Activated CD8-positive, alpha-beta T cell treated with anti-CD3 and anti-CD28 coated beads, Interleukin-2, amount 10 ng/mL, durations not matched to agents 7 days and 5 days (primary cell): ENCODE data around the gene TRPV2. TPM values are rescaled to one million over a fixed set of nuclear protein-coding genes. Genes with fewer than 3 reads are reported as not detected.

Experiments used
- ATAC-seq: fragments of 150-1000 bp; cut with Tn5 transposase; one replicate; pipeline ENCODE4 v1.10.0; 2021; ENCODE audit warnings: moderate library complexity
- CTCF ChIA-PET: fragments of 350-600 bp; sonication (Branson Sonifier 250); formaldehyde crosslinking; loops from one replicate; lab custom pipeline; 2021; ENCODE audit warnings: antibody characterized with exemption; lab: Charles Lee
- POLR2A ChIA-PET: fragments of 350-600 bp; sonication (Branson Sonifier 250); formaldehyde crosslinking; loops from one replicate; lab custom pipeline; 2021; ENCODE audit warnings: antibody characterized with exemption; lab: Charles Lee
- DNase-seq: peaks from one replicate; pipeline ENCODE4 v3.0.0-alpha.2; 2020
- H3K27ac Mint-ChIP-seq: one replicate; pipeline ENCODE4 v1.8.0; 2021; ENCODE audit warnings: mild to moderate bottlenecking, mixed read lengths
- H3K27me3 Mint-ChIP-seq: one replicate; pipeline ENCODE4 v1.8.0; 2021; ENCODE audit warnings: low read depth, mixed read lengths
- H3K36me3 Mint-ChIP-seq: one replicate; pipeline ENCODE4 v1.8.0; 2021; ENCODE audit warnings: low read depth, mixed read lengths
- H3K4me1 Mint-ChIP-seq: one replicate; pipeline ENCODE4 v1.8.0; 2021; ENCODE audit warnings: low read depth, mixed read lengths
- H3K4me3 Mint-ChIP-seq: one replicate; pipeline ENCODE4 v1.8.0; 2021; ENCODE audit warnings: mild to moderate bottlenecking, mixed read lengths
- H3K9me3 Mint-ChIP-seq: one replicate; pipeline ENCODE4 v1.8.0; 2022; ENCODE audit warnings: mixed read lengths; ENCODE audit not compliant: insufficient read depth
- total RNA-seq, 2 experiments: library from RNA; stranded (reverse); gene quantifications; one replicate each; pipeline ENCODE4 v1.2.3, GENCODE V29; 2021

Gene TRPV2
- total RNA-seq, 2 experiments from 2014 or later, result 124 to 134 TPM

- ATAC-seq (no peak), DNase-seq (no peak)
- H3K27me3 Mint-ChIP-seq, result no peaks in the 10 kb centered on the region
- H3K4me3 Mint-ChIP-seq, result no peak overlapping the region
- ChIA-PET POLR2A (no interaction called here), CTCF (interaction anchor here (1.0 to 1.3 kb wide), 2 partner anchors 16 to 26 kb away, joined by 3 read pairs; no protein-coding TSS in a partner anchor)
- H3K36me3 Mint-ChIP-seq, result no peaks in the 10 kb centered on the region
- H3K9me3 Mint-ChIP-seq, result no peaks in the 10 kb centered on the region
- H3K4me1 Mint-ChIP-seq, result no peaks in the 10 kb centered on the region
- no peak overlapping the region for H3K27ac Mint-ChIP-seq
Measured at GRCh38 chr17:16479264-16479663, 63.9 kb downstream of the TRPV2 start.

GRCh38 chr17:16480995-16481394 is 65.6 kb downstream of the TRPV2 start:
- H3K9me3 Mint-ChIP-seq, result no peaks in the 10 kb centered on the region
- no peaks in the 10 kb centered on the region for H3K36me3 Mint-ChIP-seq
- no peak overlapping the region for H3K27ac Mint-ChIP-seq
- ATAC-seq, result no peak
- no peak overlapping the region for H3K4me3 Mint-ChIP-seq
- H3K4me1 Mint-ChIP-seq, result no peaks in the 10 kb centered on the region
- DNase-seq, result no peak
- POLR2A ChIA-PET, result no interaction called here
- H3K27me3 Mint-ChIP-seq, result no peaks in the 10 kb centered on the region
- CTCF ChIA-PET, result interaction anchor here (1.1 kb wide), 1 partner anchor 41 kb away, joined by 3 read pairs; no protein-coding TSS in a partner anchor

- ChIA-PET CTCF (no interaction called here), POLR2A (no interaction called here)
- Mint-ChIP-seq H3K27ac (no peak overlapping the region), H3K27me3 (no peaks in the 10 kb centered on the region), H3K4me1 (no peaks in the 10 kb centered on the region), H3K9me3 (no peaks in the 10 kb centered on the region), H3K4me3 (no peak overlapping the region), H3K36me3 (no peaks in the 10 kb centered on the region)
- DNase-seq (no peak), ATAC-seq (no peak)
Measured at GRCh38 chr17:16482253-16482652, 66.9 kb downstream of the TRPV2 start.

GRCh38 chr17:16483021-16483645 is 67.8 kb downstream of the TRPV2 start:
- H3K27ac Mint-ChIP-seq, result no peak overlapping the region
- H3K4me1 Mint-ChIP-seq, result no peaks in the 10 kb centered on the region
- H3K9me3 Mint-ChIP-seq, result no peaks in the 10 kb centered on the region
- H3K27me3 Mint-ChIP-seq, result no peaks in the 10 kb centered on the region
- ChIA-PET CTCF (no interaction called here), POLR2A (no interaction called here)
- no peak for DNase-seq
- no peak overlapping the region for H3K4me3 Mint-ChIP-seq
- ATAC-seq, result no peak
- H3K36me3 Mint-ChIP-seq, result no peaks in the 10 kb centered on the region

GRCh38 chr17:16484445-16485175 is 69.2 kb downstream of the TRPV2 start:
- CTCF ChIA-PET, result no interaction called here
- H3K27me3 Mint-ChIP-seq, result no peaks in the 10 kb centered on the region
- DNase-seq (no peak), ATAC-seq (no peak)
- no peaks in the 10 kb centered on the region for H3K9me3 Mint-ChIP-seq
- H3K27ac Mint-ChIP-seq, result no peak overlapping the region
- H3K36me3 Mint-ChIP-seq, result no peaks in the 10 kb centered on the region
- POLR2A ChIA-PET, result no interaction called here
- H3K4me1 Mint-ChIP-seq, result no peaks in the 10 kb centered on the region
- no peak overlapping the region for H3K4me3 Mint-ChIP-seq

Other genes starting within 250 kb of the TRPV2 start
- 100 to 1,000 TPM; 160 to 161 TPM for gene NCOR1, start 200.0 kb upstream of the TRPV2 start, total RNA-seq
- gene PIGL, start 198.4 kb upstream of the TRPV2 start, total RNA-seq, result 10 to 100 TPM; 22.4 to 24.1 TPM
- 10 to 100 TPM; 28.6 to 36.4 TPM for gene CENPV, start 62.1 kb upstream of the TRPV2 start, total RNA-seq
- 1,000 to 10,000 TPM; 1,415 to 1,441 TPM for gene UBB, start 34.5 kb upstream of the TRPV2 start, total RNA-seq
- gene LRRC75A, start 76.6 kb downstream of the TRPV2 start, total RNA-seq, result 1 to 10 TPM; 3.6 to 5.7 TPM
- 1 to 10 TPM; 5.7 to 5.9 TPM for gene ZNF287, start 153.6 kb downstream of the TRPV2 start, total RNA-seq
- gene ZNF624, start 238.3 kb downstream of the TRPV2 start, total RNA-seq, result 1 to 10 TPM; 4.1 to 4.5 TPM